Measurements from ENCODE around the gene C4orf50.

- TF ChIP-seq POLR2AphosphoS5 (IDR thresholded peaks at IDR 0.05; ENCODE audit: low read depth, low read length): no peak
- no peak for TF ChIP-seq CHD2 (IDR thresholded peaks at IDR 0.05; ENCODE audit: low read length)
Observed at GRCh38 chr4:5962416-5962815, 55.8 kb downstream of the C4orf50 start.

Measured in H1 (cell line).